ENCODE data around the gene PHF19.

DNA sequence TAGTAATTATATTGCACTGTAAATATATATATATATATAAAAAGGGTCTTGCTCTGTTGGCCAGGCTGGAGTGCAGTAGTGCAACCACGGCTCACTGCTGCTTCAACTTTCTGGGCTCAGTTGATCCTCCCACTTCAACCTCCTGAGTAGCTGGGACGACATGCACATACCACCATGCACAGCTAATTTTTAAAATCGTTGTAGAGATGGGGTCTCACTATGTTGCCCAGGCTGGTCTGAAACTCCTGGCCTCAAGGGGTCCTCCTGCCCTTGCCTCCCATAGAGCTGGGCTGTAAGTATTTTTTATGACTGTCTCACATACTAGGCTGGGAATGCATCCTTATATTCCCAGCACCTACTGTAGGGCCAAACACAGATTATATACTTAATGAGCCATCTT, 46.1 kb downstream of the PHF19 start:
- TF ChIP-seq, protein P1, sequence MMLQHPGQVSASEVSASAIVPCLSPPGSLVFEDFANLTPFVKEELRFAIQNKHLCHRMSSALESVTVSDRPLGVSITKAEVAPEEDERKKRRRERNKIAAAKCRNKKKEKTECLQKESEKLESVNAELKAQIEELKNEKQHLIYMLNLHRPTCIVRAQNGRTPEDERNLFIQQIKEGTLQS (IDR thresholded peaks at IDR 0.05; ENCODE audit: insufficient read depth, low read depth, low read length), result no peak
- no peak for TF ChIP-seq POLR2A (IDR thresholded peaks at IDR 0.05; ENCODE audit: control extremely low read depth in 1 of 2, low read depth in 2 of 2, low read length in 2 of 2)
- TF ChIP-seq CHD2 (IDR thresholded peaks at IDR 0.05; ENCODE audit: low read length), result no peak
- TF ChIP-seq PHF8 (conservative IDR thresholded peaks at IDR 0.05; ENCODE audit: low read depth, low read length), result no peak
